Measurements from ENCODE around the gene HIF1AN.
"Not testable (repeated sequence)": the region's sequence is repeated elsewhere in the genome, so short reads cannot be mapped to it uniquely, and the experiment has no call there.

HIF1AN gene

DNA sequence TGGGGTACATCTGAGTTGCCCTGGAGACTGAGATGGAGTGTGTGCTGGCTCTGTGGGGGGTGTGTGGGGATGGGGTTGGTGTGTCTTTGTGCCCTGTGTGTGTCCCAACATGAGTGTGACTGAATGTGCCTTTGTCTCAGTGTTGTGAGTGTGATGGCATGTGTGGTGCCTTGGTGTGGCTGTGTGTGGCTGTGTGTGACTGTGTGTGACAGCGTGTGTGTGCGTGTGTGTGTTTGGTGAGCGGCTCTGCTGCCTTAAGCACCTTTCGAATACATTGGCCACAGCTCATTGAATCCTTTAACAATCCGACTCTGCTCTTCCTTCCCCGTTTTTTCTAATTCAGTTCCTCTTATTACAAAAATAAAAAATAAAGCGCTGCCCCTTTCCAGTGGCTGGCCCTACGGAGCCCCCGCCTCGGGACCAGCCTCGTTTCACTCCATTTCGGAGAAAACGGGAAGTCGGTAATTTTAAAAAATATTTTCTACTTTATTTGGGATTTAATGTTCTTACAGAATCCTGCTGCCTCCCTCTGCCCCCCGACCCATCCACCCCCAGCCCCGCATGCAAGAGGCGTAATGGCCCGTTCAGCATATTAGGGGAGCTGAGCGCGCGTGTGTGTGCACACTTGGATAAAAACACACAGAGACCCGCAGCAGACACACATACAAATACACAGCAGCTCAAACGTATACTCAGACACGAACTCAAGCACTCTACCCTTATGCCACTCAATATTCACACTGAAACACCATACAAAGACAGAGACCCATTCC lies 35.5 kb downstream of the HIF1AN start:
- TF ChIP-seq, protein P1, sequence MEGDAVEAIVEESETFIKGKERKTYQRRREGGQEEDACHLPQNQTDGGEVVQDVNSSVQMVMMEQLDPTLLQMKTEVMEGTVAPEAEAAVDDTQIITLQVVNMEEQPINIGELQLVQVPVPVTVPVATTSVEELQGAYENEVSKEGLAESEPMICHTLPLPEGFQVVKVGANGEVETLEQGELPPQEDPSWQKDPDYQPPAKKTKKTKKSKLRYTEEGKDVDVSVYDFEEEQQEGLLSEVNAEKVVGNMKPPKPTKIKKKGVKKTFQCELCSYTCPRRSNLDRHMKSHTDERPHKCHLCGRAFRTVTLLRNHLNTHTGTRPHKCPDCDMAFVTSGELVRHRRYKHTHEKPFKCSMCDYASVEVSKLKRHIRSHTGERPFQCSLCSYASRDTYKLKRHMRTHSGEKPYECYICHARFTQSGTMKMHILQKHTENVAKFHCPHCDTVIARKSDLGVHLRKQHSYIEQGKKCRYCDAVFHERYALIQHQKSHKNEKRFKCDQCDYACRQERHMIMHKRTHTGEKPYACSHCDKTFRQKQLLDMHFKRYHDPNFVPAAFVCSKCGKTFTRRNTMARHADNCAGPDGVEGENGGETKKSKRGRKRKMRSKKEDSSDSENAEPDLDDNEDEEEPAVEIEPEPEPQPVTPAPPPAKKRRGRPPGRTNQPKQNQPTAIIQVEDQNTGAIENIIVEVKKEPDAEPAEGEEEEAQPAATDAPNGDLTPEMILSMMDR (IDR thresholded peaks at IDR 0.05; ENCODE audit: insufficient read depth, low read length, poor library complexity, severe bottlenecking): no peak
- H3K4me3 ChIP-seq (replicated peaks; ENCODE audit: low read depth, low read length): no peak overlapping the region
- DNase-seq (ENCODE audit: extremely low read depth, insufficient read length): no peak
- no peaks in the 10 kb centered on the region for H3K36me3 ChIP-seq (ENCODE audit: control insufficient read depth, insufficient read depth, low read length)
- H3K27me3 ChIP-seq (replicated peaks; ENCODE audit: control insufficient read depth, insufficient read depth, low read length): no peaks in the 10 kb centered on the region; the same call in 1 of the 2 replicates

GRCh38 chr10:100575146-100575545 lies 39.4 kb downstream of the HIF1AN start:
- not testable (repeated sequence) for H3K27me3 ChIP-seq (replicated peaks; ENCODE audit: control insufficient read depth, insufficient read depth, low read length); H3K4me3 ChIP-seq (replicated peaks; ENCODE audit: low read depth, low read length); H3K36me3 ChIP-seq (ENCODE audit: control insufficient read depth, insufficient read depth, low read length); DNase-seq (ENCODE audit: extremely low read depth, insufficient read length)

DNA sequence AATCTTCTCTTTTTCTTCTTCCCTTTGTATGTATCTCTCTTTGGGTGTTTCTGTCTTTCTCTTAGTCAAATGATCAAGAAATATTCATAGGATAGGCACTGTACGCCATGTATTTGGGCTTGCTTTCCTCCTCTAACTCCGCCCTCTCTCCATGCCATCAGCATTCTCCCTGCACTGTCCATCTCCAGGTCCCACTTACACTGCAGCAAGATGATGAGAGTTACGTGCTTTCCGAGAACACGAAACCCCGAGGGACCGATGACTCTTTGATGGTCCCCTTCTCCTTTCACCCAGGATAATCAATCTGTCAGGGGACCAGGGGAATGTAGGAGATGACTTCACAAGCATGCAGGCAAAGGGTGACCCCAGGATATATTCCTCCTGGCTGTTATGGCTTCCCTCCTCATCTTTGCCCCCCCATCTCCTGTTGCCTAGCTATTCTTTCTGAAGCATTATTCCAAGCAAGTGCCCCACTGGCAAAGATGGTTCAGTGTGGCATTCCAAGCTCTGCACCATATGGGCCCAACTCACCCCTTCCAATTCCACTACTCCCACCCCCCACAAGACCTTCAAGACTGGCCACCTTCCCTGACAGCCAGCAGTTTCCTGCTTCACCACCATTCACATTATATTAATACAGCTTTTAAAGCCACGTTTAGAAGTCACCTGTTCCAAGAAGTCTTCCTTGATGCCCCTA lies 40.0 kb downstream of the HIF1AN start:
- H3K4me3 ChIP-seq (replicated peaks; ENCODE audit: low read depth, low read length): no peak overlapping the region
- no peaks in the 10 kb centered on the region; the same call in none of the 2 replicates for H3K27me3 ChIP-seq (replicated peaks; ENCODE audit: control insufficient read depth, insufficient read depth, low read length)
- H3K36me3 ChIP-seq (ENCODE audit: control insufficient read depth, insufficient read depth, low read length): no peaks in the 10 kb centered on the region
- no peak for DNase-seq (ENCODE audit: extremely low read depth, insufficient read length)
- TF ChIP-seq, protein P1 (IDR thresholded peaks at IDR 0.05; ENCODE audit: insufficient read depth, low read length, poor library complexity, severe bottlenecking): no peak

DNA sequence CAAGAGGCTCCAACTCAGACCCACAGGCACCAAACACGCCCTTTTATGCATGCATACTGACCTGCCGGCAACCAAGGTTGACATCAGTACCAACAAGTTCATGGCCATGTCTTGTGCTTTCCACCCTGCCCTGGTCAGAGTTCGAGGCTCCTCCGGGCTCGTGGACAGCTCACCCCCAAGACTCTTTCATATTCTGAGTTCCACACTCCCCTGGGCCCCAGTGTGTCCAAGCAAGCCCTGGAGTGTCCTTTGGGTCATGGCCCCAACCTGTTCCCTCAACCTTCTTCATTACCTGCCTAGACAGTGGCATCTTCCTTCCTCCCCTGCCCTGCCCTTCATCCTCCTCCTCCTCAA lies 40.5 kb downstream of the HIF1AN start:
- Histone ChIP-seq H3K4me3 (replicated peaks; ENCODE audit: low read depth, low read length) (no peak overlapping the region), H3K27me3 (replicated peaks; ENCODE audit: control insufficient read depth, insufficient read depth, low read length) (no peaks in the 10 kb centered on the region; the same call in none of the 2 replicates), H3K36me3 (ENCODE audit: control insufficient read depth, insufficient read depth, low read length) (no peaks in the 10 kb centered on the region)
- TF ChIP-seq, protein P1 (IDR thresholded peaks at IDR 0.05; ENCODE audit: insufficient read depth, low read length, poor library complexity, severe bottlenecking): no peak
- no peak for DNase-seq (ENCODE audit: extremely low read depth, insufficient read length)

GRCh38 chr10:100579261-100580090 lies 43.7 kb downstream of the HIF1AN start:
- H3K27me3 ChIP-seq (replicated peaks; ENCODE audit: control insufficient read depth, insufficient read depth, low read length): no peaks in the 10 kb centered on the region; the same call in 1 of the 2 replicates
- no peak overlapping the region for H3K4me3 ChIP-seq (replicated peaks; ENCODE audit: low read depth, low read length)
- TF ChIP-seq, protein P1 (IDR thresholded peaks at IDR 0.05; ENCODE audit: insufficient read depth, low read length, poor library complexity, severe bottlenecking): no peak
- H3K36me3 ChIP-seq (ENCODE audit: control insufficient read depth, insufficient read depth, low read length): no peaks in the 10 kb centered on the region
- DNase-seq (ENCODE audit: extremely low read depth, insufficient read length): no peak

- DNase-seq (ENCODE audit: extremely low read depth, insufficient read length): no peak
- TF ChIP-seq, protein P1 (IDR thresholded peaks at IDR 0.05; ENCODE audit: insufficient read depth, low read length, poor library complexity, severe bottlenecking): no peak
- no peaks in the 10 kb centered on the region; the same call in 1 of the 2 replicates for H3K27me3 ChIP-seq (replicated peaks; ENCODE audit: control insufficient read depth, insufficient read depth, low read length)
- H3K36me3 ChIP-seq (ENCODE audit: control insufficient read depth, insufficient read depth, low read length): no peaks in the 10 kb centered on the region
- no peak overlapping the region for H3K4me3 ChIP-seq (replicated peaks; ENCODE audit: low read depth, low read length)
These were observed 51.2 kb downstream of the HIF1AN start for GRCh38 chr10:100586959-100587358.
